GM21423 (cell line): ENCODE results near the gene BMPR1A.

Experiments used
- ATAC-seq: cut with Tn5 transposase; IDR thresholded peaks from one replicate; pipeline ENCODE4 v1.9.1; 2021; ENCODE audit warnings: mild to moderate bottlenecking, moderate library complexity; ENCODE audit not compliant: unreplicated experiment

The BMPR1A gene

GRCh38 chr10:86981716-86982115, 225.3 kb downstream of the BMPR1A start:
- ATAC-seq: no peak
